Retinal pigment epithelial cell (primary cell): Measurements from ENCODE around the gene DUSP18.

Experiments used
- DNase-seq: peaks from one replicate; pipeline ENCODE4 v3.0.0-alpha.2; 2010; ENCODE audit warnings: low read depth
- H3K4me3 ChIP-seq: 2 replicates; pipeline ENCODE4 v1.5.1; 2011; ENCODE audit warnings: mild to moderate bottlenecking, low read length, control low read depth, moderate library complexity
- TF ChIP-seq, protein P1 (sequence below): conservative IDR thresholded peaks from 2 replicates; pipeline ENCODE4 v1.5.1; 2011; ENCODE audit warnings: low read depth, low read length, control low read depth, inconsistent platforms

The DUSP18 gene

DNA sequence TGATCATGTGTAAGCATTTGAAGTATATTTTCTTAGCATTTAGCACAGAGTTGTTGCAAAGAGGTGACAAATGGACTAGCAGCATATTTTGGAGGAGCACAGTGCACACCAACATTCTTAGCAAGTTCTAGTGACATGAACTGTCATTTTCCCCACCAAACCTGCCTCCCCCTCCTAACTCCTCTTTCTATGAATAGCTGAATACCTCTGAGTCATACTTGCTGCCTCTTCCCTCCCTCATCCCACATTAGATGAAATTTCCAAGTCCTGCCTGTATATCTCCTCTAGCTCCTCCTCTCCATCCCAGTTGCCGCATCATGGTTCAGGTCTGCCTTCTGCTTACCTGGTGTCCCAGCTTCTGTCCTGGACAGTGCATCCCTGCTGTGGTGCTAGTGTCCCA is 34.2 kb upstream of the DUSP18 start:
- H3K4me3 ChIP-seq = no peak overlapping the region
- TF ChIP-seq, protein P1, sequence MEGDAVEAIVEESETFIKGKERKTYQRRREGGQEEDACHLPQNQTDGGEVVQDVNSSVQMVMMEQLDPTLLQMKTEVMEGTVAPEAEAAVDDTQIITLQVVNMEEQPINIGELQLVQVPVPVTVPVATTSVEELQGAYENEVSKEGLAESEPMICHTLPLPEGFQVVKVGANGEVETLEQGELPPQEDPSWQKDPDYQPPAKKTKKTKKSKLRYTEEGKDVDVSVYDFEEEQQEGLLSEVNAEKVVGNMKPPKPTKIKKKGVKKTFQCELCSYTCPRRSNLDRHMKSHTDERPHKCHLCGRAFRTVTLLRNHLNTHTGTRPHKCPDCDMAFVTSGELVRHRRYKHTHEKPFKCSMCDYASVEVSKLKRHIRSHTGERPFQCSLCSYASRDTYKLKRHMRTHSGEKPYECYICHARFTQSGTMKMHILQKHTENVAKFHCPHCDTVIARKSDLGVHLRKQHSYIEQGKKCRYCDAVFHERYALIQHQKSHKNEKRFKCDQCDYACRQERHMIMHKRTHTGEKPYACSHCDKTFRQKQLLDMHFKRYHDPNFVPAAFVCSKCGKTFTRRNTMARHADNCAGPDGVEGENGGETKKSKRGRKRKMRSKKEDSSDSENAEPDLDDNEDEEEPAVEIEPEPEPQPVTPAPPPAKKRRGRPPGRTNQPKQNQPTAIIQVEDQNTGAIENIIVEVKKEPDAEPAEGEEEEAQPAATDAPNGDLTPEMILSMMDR = no peak
- DNase-seq = no peak

DNA sequence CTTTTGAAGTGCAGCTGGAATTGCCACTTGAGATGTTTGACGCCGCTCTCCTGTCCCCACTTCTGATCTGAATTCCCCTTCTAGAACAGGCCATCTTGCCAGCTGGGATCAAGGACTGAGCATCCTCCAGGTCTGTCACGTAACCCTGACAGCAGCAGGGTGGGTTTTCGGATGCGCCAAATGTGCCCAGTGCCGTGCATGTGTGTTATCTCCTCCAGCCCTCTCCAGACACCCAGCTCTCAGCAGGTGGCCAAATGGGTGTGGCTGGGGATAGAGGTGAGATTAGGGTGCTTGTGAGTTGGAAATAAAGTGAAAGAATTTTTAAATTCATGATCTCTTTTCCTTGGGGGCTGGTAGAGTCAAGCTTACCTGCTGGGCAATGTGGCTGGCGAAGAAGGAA is 30.3 kb upstream of the DUSP18 start:
- TF ChIP-seq, protein P1 = no peak
- no peak overlapping the region for H3K4me3 ChIP-seq
- no peak for DNase-seq

DNA sequence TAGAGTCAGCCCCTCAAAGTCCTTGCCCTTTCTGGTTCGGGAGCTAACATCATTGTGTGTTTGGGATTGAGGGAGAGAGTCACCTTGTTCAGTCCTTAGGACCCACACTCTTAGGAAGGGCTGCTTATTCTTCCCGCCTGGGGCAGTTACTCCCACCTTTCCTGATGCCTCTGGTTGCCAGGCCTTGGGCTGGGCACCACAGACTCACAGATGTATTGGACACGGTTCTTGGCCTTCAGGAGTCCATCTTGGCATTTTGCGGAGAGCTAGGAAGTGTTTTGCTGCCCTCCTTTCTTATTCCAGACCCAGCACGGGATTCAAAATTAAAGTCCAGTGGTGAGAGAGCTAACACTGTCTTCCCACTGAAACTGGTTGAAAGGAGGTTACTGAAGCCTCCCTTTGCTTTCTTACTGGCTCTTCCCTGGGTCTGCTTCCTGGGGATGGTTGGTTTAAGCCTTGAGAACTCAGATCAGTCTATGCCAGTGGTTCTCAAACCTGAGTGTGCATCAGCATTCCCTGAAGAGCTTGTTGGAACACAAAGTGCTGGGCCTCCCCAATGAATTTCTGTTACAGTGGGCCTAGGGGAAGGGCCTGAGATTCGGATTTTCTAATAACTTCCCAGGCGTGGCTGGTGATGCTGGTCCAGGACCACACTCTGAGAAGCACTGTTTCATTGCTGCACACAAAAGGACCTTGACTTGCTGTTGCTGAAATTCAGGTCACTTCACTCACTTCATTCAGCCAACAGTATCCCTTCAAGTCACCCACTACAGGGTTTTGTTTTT is 28.4 kb upstream of the DUSP18 start:
- TF ChIP-seq, protein P1 = no peak
- H3K4me3 ChIP-seq = peak overlapping the region; percentile 68
- DNase-seq = no peak

DNA sequence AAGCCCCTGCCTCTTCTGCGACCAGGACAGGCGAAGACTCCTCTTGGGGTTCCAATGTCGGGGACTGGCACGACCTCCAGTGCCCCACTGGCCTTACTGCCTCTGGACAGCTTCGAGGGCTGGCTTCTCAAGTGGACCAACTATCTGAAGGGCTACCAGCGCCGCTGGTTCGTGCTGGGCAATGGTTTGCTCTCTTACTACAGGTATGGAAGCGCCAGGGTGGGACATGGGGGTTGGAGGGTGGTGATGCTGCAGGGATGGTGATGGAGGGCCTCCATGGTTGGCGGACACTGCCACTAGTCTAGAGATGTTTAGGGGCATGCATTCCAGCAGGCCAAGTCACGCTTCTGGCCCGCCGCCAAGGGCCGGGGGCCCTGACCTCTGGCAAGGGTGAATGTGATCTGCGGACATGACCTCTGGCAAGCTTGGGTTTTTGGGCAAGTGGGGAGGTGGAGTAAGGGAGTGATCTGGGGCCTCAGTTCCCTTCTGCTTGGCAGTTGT is 27.7 kb upstream of the DUSP18 start:
- no peak for DNase-seq
- TF ChIP-seq, protein P1 = no peak
- peak overlapping the region; percentile 68 for H3K4me3 ChIP-seq

DNA sequence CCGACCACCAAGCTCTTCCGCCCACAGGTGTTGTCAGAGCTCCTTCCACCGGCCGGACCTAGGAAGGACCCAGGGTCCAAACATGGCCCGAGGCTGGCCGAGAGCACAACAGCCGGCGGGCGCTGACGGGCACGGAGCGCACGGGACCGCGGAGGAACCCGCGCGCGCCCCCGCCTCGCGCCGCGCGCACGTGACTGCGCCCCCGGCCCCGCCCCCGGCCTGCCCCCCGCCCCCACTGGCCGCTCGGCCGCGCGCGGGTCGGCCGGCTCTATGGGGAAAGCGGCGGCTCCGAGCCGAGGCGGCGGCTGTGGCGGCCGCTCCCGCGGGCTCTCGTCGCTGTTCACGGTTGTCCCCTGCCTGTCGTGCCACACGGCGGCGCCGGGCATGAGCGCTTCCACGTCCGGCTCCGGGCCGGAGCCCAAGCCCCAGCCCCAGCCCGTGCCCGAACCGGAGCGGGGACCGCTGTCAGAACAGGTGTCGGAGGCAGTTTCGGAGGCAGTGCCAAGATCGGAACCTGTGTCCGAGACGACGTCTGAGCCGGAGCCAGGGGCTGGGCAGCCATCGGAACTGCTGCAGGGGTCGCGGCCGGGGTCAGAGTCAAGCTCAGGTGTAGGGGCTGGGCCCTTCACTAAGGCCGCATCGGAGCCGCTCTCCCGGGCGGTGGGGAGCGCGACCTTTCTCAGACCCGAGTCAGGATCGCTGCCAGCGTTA is 27.1 kb upstream of the DUSP18 start, which contains the start of gene OSBP2:
TSS of gene OSBP2 (plus strand) at position 235 of the 711 bp plus-strand sequence. CDS start at position 271, 36 bp downstream.
- H3K4me3 ChIP-seq = peak within 1 kb of the TSS; percentile 68
- TF ChIP-seq, protein P1 = no peak
- DNase-seq = no peak

DNA sequence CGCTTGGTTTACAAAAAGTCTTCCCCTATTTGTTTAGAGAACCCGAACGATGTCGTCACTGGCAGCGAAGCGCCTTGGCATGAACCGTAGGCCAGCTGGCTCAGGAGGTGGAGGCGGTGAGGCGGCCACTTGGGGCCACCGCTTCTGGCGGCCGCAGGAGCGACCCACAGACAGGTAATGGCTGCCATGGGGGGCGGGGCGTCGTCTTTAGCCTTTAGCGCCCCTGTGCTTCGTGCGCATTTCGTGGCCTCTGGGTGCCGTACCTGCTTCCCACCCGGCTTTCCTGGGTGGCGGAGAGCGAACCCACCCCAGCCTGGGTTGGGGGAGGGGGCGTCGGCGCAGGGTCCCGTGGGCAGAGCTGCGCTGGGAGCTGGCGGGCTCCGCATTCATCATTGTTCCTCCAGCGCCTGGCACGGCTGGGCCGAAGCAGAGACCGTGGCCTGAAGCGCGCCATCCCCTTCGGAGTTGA is 26.5 kb upstream of the DUSP18 start:
- H3K4me3 ChIP-seq = peak overlapping the region; percentile 64
- DNase-seq = peak; percentile 18
- TF ChIP-seq, protein P1 = no peak
